Stimulated activated CD8-positive, alpha-beta memory T cell treated with anti-CD3 and anti-CD28 coated beads, Interleukin-7, amount 100 ng/mL, for 24 hours (primary cell): ENCODE data around the gene GAS6.
"Not testable (repeated sequence)": the region's sequence is repeated elsewhere in the genome, so short reads cannot be mapped to it uniquely, and the experiment has no call there.

Experiments
- DNase-seq: peaks from one replicate; pipeline ENCODE4 v3.0.0-alpha.2; 2020; ENCODE audit warnings: low read depth

The GAS6 gene

GRCh38 chr13:113863524-113864272, at the start of gene GAS6:
Gene GAS6, minus strand, starts transcription at chr13:113864076. Its CDS starts 156 bp downstream, at chr13:113863920.
- DNase-seq, result no peak

DNA sequence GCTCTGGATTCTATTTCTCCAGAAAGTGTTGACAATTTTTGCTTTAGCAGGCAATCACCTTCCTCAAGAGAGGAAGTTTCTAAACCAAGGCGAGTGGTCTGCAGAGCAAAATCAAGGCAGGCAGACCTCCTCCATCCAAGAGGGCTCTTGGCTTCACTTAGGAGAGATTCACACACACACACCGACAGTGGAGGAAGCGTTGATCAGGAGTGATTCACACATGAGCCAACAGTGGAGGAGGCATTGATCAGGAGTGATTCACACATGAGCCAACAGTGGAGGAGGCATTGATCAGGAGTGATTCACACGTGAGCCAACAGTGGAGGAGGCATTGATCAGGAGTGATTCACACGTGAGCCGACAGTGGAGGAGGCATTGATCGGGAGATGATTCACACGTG, 49.5 kb upstream of the GAS6 start:
- not testable (repeated sequence) for DNase-seq

- DNase-seq, result no peak
Observed at GRCh38 chr13:113912596-113912995, 48.7 kb upstream of the GAS6 start.

- DNase-seq, result no peak
Observed at GRCh38 chr13:113907635-113908617, 44.0 kb upstream of the GAS6 start.

DNA sequence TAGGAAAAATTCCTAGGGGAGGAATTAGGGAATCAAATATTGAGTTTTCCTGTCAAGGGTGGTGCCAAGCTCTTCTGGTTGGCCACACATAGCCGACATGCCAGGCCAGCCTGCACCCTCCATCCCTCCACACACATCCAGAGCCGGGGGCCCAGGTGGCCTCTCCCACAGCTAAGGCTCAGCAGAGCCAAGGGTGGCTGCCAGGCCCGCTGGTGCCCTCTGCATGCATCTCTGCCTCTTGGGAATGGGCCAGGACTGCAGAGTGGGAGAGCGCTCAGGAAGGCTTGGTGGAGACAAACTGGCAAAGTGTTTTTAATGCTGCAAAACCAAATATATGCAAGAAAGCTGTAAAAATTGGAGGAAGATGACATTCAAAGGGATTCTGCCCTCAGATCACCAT, 42.7 kb upstream of the GAS6 start:
- no peak for DNase-seq

GRCh38 chr13:113905942-113906341, 42.1 kb upstream of the GAS6 start:
- DNase-seq, result no peak

DNA sequence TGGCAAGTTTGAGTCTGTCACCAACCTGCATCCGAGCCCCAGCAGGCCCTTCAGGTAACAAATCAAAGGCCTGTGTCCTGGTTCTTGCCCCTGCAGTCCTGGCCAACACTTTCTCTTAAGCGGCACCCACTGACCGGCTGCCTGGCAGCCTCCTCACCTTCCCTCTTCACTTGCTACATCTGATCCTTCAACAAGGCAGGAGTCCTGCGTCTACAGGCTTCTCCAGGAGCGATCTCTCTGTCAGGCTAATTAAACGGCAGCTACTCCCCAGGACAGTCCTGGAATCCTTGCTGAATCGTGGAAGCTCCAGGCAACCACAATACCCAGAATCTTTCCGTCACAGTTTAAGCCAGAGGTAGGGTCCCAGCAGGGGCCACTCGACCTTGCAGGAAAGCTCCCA, 41.1 kb upstream of the GAS6 start:
- no peak for DNase-seq

DNA sequence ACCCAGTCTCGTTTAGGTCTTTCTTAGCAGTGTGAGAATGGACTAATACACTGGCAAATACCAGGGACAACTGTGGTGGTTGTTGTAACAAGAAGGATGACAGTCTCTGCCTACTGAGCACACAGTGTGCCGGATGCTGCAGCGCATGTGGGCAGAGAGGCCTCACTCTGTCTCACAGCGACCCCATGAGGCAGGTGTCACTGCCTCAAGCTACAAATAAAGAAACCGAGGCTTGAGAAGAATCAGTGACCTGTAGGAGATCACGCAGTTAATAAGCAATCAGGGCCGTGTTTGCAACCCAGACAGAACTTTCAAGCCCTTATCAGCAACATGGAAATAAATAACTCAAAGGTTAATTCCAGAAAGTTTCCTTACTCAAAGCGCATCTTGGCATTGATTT, 40.5 kb upstream of the GAS6 start:
- no peak for DNase-seq

DNA sequence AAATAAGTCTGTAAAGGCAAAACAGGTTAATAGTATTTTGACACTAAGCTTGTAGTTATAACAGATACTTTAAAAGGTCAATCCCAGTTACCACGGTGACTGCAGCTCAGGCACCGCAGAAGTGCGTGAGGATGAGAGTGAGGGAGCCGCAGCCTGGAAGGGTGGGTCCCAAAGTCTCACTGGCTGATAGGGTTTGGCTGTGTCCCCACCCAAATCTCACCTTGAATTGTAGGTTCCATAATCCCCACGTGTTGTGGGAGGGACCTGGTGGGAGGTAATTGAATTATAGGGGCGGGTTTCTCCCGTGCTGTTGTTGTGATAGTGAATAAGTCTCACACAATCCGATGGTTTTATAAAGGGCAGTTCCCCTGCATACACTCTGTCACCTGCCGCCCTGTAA, 40.0 kb upstream of the GAS6 start:
- no peak for DNase-seq

GRCh38 chr13:113902986-113903775, 39.3 kb upstream of the GAS6 start:
- no peak for DNase-seq

DNA sequence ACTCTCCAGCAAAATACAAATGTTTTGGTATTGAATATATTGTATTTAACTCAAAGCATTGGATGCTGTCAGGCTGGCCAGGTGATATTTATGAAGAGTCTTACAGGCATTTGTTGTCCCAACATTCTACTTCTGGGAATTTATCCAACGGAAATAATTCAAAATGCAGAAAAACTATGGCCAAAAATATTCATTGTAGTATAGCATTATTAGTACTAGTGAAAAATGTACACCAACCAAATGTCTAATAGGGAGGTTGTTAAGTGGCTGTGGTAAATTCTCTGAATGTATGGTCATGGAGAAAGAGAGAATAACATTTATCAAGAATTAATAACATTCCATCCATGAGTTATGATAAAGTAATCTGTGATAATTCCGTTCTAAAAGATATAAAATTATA, 38.6 kb upstream of the GAS6 start:
- DNase-seq, result no peak

- DNase-seq, result no peak
Observed at GRCh38 chr13:113901642-113902041, 37.8 kb upstream of the GAS6 start.

DNA sequence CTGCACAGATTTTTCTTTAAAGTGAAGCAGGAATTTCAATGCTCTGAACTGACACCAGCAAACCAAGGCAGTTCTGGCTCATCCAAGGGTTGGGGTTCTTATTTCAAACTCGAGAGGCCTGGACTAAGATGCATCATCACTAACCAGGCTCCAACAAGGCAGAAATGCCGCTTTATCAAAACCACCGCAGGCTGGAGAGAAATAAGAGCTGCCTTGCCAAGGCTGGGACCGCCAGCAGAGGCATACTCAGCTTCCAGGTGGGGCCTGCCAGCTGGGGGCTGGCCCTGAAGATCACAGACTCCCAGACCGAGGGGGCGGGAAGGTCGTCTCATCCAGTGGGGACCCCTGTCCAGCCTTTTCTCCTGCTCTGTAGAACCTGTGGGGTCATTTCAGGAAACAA, 37.4 kb upstream of the GAS6 start:
- no peak for DNase-seq

- no peak for DNase-seq
Observed at GRCh38 chr13:113900646-113901045, 36.8 kb upstream of the GAS6 start.

GRCh38 chr13:113898391-113898790, 34.5 kb upstream of the GAS6 start:
- no peak for DNase-seq

GRCh38 chr13:113897966-113898365, 34.1 kb upstream of the GAS6 start:
- DNase-seq, result no peak

GRCh38 chr13:113897161-113897560, 33.3 kb upstream of the GAS6 start:
- DNase-seq, result no peak

GRCh38 chr13:113895436-113895835, 31.6 kb upstream of the GAS6 start:
- DNase-seq, result no peak

GRCh38 chr13:113890774-113891480, 27.1 kb upstream of the GAS6 start:
- no peak for DNase-seq

- no peak for DNase-seq
Observed at GRCh38 chr13:113889467-113889866, 25.6 kb upstream of the GAS6 start.

DNA sequence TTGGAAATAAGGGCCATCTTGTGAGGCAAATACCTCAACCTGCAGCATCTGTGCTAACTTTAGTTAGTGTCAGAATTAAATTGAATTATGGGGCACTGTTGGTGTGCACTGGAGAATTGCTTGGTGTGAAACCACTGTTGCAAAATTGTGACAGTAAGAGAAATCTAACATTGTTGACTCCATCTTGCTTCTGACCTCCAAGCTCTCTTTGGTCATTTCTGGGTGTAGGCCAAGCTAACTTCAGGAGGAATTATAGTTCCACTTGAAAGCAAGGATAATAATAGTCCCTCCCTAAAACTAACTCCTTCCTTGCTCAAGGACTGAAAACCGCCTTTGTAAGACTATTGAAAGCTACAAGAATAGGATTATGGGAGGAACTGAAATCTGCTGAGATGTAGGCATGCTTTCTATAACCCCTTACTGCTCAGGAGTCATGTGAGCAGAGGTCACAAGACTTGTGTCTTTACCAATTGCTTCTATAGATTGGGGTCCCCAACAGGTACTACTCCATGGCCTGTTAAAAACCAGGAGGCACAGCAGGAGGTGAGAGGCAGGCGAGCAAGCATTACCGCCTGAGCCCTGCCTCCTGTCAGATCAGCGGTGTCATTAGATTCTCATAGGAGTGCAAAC, 24.9 kb upstream of the GAS6 start:
- no peak for DNase-seq
